Thymus (tissue), 14 donors: ENCODE data around the gene PSMD2. TPM values are rescaled to one million over a fixed set of nuclear protein-coding genes. Genes with fewer than 3 reads are reported as not detected.

Experiments
- DNase-seq, 9 donors: peaks; one replicate each; pipeline ENCODE4 v3.0.0-alpha.2; 2013; ENCODE audit warnings: low spot score in 9 of 9, low read depth in 6 of 9, missing footprints in 1 of 9
- H3K27ac ChIP-seq, 2 donors: one replicate each; pipeline ENCODE4 v1.5.1; 2013; ENCODE audit warnings: control low read depth in 1 of 2, low read depth in 1 of 2, low read length in 1 of 2, mild to moderate bottlenecking in 1 of 2, moderate library complexity in 1 of 2
- H3K27me3 ChIP-seq, 2 donors: one replicate each; pipeline ENCODE4 v1.5.1; 2013; ENCODE audit warnings: low read length in 1 of 2; ENCODE audit not compliant: control insufficient read depth in 2 of 2, insufficient read depth in 1 of 2
- H3K36me3 ChIP-seq, 2 donors: one replicate each; pipeline ENCODE4 v1.5.1; 2013; ENCODE audit warnings: low read length in 1 of 2, mild to moderate bottlenecking in 1 of 2, moderate library complexity in 1 of 2; ENCODE audit not compliant: control insufficient read depth in 2 of 2, insufficient read depth in 2 of 2
- H3K4me1 ChIP-seq, 2 donors: one replicate each; pipeline ENCODE4 v1.5.1; 2013; ENCODE audit warnings: low read length in 2 of 2; ENCODE audit not compliant: control insufficient read depth in 2 of 2, insufficient read depth in 2 of 2
- H3K4me3 ChIP-seq, 2 donors: one replicate each; pipeline ENCODE4 v1.5.1; 2013; ENCODE audit warnings: low read length in 2 of 2, control low read depth in 1 of 2, mild to moderate bottlenecking in 1 of 2
- H3K9me3 ChIP-seq, 2 donors: one replicate each; pipeline ENCODE4 v1.5.1; 2013; ENCODE audit warnings: low read length in 1 of 2, mild to moderate bottlenecking in 1 of 2; ENCODE audit not compliant: control insufficient read depth in 2 of 2, insufficient read depth in 1 of 2
- WGBS: extraction: QIAGEN DNeasy Blood & Tissue Kit; methylation state at CpG from one replicate; pipeline ENCODE4 v1.1.7; 2013; 5-methylcytosine and 5-hydroxymethylcytosine counted together
- long read RNA-seq, 10 donors: transcript quantifications; one replicate each; lab custom pipeline, GENCODE V29; 2026
- polyA plus RNA-seq: library from polyadenylated mRNA; stranded (reverse); fragments of 200-250 nt; gene quantifications from one replicate; pipeline ENCODE4 v1.2.3, GENCODE V29; 2013
- total RNA-seq: library from RNA; stranded (reverse); fragments of 120-200 nt; gene quantifications from one replicate; pipeline ENCODE4 v1.2.4, GENCODE V29; 2013
- donor health status: healthy.

Gene PSMD2
- total RNA-seq: 136 TPM
- polyA plus RNA-seq: 76.1 TPM
- long read RNA-seq, donor 1, partial matches to known transcripts: 0 of 4 reads
- long read RNA-seq, donor 1, other reads (novel, unspliced or antisense): 0 of 4 reads
- long read RNA-seq, donor 2: 0 reads
- long read RNA-seq, donor 3, transcript PSMD2-201 (21 exons, 3,449 nt): major isoform, 49 of 62 reads
- long read RNA-seq, donor 3, partial matches to known transcripts: 10 of 62 reads
- long read RNA-seq, donor 3, other reads (novel, unspliced or antisense): 0 of 62 reads
- long read RNA-seq, donor 4, transcript PSMD2-201 (21 exons, 3,449 nt): major isoform, 16 of 16 reads
- long read RNA-seq, donor 4, partial matches to known transcripts: 0 of 16 reads
- long read RNA-seq, donor 4, other reads (novel, unspliced or antisense): 0 of 16 reads
- long read RNA-seq, donor 5, transcript PSMD2-201 (21 exons, 3,449 nt): major isoform, 34 of 45 reads
- long read RNA-seq, donor 5, partial matches to known transcripts: 8 of 45 reads
- long read RNA-seq, donor 5, other reads (novel, unspliced or antisense): 0 of 45 reads
- long read RNA-seq, donor 6, transcript PSMD2-201 (21 exons, 3,449 nt): major isoform, 30 of 36 reads
- long read RNA-seq, donor 6, partial matches to known transcripts: 6 of 36 reads
- long read RNA-seq, donor 6, other reads (novel, unspliced or antisense): 0 of 36 reads
- long read RNA-seq, donor 7, transcript PSMD2-201 (21 exons, 3,449 nt): major isoform, 28 of 29 reads
- long read RNA-seq, donor 7, partial matches to known transcripts: 0 of 29 reads
- long read RNA-seq, donor 7, other reads (novel, unspliced or antisense): 0 of 29 reads
- long read RNA-seq, donor 8, transcript PSMD2-201 (21 exons, 3,449 nt): major isoform, 12 of 13 reads
- long read RNA-seq, donor 8, partial matches to known transcripts: 0 of 13 reads
- long read RNA-seq, donor 8, other reads (novel, unspliced or antisense): 0 of 13 reads
- long read RNA-seq, donor 9, transcript PSMD2-201 (21 exons, 3,449 nt): major isoform, 27 of 31 reads
- long read RNA-seq, donor 9, partial matches to known transcripts: 0 of 31 reads
- long read RNA-seq, donor 9, other reads (novel, unspliced or antisense): 0 of 31 reads
- long read RNA-seq, donor 10, transcript PSMD2-201 (21 exons, 3,449 nt): major isoform, 16 of 26 reads
- long read RNA-seq, donor 10, partial matches to known transcripts: 10 of 26 reads
- long read RNA-seq, donor 10, other reads (novel, unspliced or antisense): 0 of 26 reads

DNA sequence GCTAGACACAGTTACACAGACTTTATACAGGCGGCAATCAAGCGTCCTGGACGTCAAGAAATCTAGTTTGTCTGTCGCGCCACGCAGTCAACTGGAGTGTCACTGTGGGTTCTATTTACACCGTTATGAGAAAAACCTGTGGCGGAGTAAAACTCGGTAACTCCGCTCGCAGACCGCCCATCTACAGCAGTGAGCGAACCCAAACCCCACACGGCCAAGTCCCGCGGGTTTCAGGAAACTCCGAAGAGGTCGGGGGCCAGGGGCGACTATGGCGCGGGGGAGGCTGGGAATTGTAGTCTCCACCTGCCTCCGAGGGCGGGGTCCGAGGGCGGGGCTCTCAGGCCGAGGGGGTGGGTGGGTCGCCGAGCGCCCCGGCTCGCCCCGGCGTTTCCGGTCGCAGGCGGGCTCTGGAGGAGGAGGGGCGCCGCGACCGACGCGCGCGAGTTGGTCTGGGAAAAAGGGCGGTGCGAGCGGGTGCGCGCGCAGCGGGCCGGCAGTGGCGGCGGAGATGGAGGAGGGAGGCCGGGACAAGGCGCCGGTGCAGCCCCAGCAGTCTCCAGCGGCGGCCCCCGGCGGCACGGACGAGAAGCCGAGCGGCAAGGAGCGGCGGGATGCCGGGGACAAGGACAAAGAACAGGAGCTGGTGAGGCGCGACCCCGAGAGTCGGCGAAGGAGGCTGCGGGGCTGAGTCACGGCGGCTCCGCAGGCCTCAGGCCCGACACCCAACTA, at the start of gene PSMD2:
TSS of gene PSMD2 (plus strand) at position 483 of the 729 bp plus-strand sequence. CDS start at position 509, 26 bp downstream.
- peak; percentile 82 to 98 (median 94) for DNase-seq
- no peaks in the 10 kb centered on the region for H3K9me3 ChIP-seq
- H3K36me3 ChIP-seq: peaks cover 27 to 37% of the 10 kb centered on the region in 2 donors
- H3K27me3 ChIP-seq: peaks cover 0 to 7% of the 10 kb centered on the region in 2 donors
- WGBS: under 1% methylated on average over 78 of the region's 78 CpGs
- H3K4me1 ChIP-seq: peaks cover 10 to 14% of the 10 kb centered on the region in 2 donors
- peak within 1 kb of the TSS; percentile 73 to 93 for H3K27ac ChIP-seq
- peak within 1 kb of the TSS; percentile 70 to 91 for H3K4me3 ChIP-seq

DNA sequence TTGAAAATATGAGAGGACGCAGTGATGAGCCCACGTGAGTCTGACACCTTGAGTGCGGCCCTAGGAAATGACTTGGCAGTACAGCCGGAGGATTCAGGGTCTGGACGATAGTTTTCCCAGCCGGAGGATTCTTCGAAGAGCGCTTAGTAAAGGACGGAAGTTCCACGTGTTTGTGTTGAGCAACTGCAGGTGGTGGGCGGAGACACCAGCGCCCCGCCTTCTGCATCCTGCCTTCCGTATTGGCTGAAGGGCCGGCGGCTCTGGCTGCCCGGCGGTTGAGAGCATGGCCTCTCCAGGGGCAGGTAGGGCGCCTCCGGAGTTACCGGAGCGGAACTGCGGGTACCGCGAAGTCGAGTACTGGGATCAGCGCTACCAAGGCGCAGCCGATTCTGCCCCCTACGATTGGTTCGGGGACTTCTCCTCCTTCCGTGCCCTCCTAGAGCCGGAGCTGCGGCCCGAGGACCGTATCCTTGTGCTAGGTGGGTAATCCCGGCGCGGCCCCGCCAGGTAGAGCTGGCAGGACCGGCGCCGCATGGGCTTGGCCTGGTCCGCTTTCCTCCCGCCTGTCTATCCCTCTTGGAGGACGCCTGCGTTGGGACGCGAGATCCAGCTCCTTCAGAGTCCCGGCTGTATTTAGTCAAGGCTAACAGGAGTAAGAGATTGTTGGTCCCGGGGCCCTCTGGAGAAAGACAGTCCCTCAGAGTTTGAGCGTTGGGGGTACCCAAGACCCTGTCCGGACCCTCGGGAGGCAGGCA, 49.5 kb upstream of the PSMD2 start, which contains the start of gene EEF1AKMT4:
TSS of gene EEF1AKMT4 (plus strand) at position 261 of the 755 bp plus-strand sequence. CDS start at position 284, 23 bp downstream.
- H3K4me1 ChIP-seq: peaks cover 9 to 15% of the 10 kb centered on the region in 2 donors
- H3K4me3 ChIP-seq: peak within 1 kb of the TSS; percentile 80 to 81
- H3K27ac ChIP-seq: peak within 1 kb of the TSS; percentile 80 to 86
- peak; percentile 84 to 97 (median 90) for DNase-seq
- peaks cover 11 to 12% of the 10 kb centered on the region in 2 donors for H3K36me3 ChIP-seq
- no peaks in the 10 kb centered on the region for H3K27me3 ChIP-seq
- under 1% methylated on average over 54 of the region's 54 CpGs for WGBS
- H3K9me3 ChIP-seq: no peaks in the 10 kb centered on the region

DNA sequence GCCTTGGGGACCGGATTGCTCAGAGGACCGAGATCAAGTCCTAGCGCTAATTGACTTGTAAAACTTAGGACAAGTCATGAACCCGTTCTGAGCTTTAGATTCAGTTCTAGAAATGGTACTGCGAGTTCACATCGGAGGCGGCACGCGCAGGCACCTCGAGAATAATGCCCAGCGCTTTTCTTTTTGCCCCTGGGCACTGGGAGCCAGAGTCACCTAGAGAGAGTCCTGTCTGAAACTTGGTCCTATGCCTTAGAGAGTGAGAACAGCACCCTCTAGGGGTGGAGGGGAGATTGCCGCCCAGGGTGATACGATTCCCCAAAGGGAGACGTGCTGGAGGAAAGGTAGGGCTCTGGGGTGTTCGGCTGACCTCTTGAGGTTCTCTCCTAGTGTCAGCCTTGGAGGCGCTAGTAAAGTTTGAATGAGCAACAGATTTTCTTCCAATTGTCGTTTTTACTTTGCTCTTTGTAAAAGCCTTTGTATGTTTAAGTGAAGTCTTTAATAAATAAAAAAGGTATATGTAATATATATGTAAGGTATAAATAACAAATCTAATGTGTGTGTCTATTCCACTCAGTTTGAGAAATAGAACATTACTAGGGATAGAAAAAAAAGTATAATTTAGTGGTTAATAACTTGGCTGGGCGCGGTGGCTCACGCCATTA, 48.7 kb upstream of the PSMD2 start:
- peak overlapping the region; percentile 80 to 81 for H3K4me3 ChIP-seq
- H3K9me3 ChIP-seq: no peaks in the 10 kb centered on the region
- peak overlapping the region in 1 of 2 donors; percentile 71 for H3K27ac ChIP-seq
- H3K36me3 ChIP-seq: peaks cover 4 to 5% of the 10 kb centered on the region in 2 donors
- peaks cover 9 to 15% of the 10 kb centered on the region in 2 donors for H3K4me1 ChIP-seq
- DNase-seq: peak; percentile 65 to 95 (median 86)
- H3K27me3 ChIP-seq: no peaks in the 10 kb centered on the region
- 15% methylated on average over 20 of the region's 20 CpGs for WGBS

DNA sequence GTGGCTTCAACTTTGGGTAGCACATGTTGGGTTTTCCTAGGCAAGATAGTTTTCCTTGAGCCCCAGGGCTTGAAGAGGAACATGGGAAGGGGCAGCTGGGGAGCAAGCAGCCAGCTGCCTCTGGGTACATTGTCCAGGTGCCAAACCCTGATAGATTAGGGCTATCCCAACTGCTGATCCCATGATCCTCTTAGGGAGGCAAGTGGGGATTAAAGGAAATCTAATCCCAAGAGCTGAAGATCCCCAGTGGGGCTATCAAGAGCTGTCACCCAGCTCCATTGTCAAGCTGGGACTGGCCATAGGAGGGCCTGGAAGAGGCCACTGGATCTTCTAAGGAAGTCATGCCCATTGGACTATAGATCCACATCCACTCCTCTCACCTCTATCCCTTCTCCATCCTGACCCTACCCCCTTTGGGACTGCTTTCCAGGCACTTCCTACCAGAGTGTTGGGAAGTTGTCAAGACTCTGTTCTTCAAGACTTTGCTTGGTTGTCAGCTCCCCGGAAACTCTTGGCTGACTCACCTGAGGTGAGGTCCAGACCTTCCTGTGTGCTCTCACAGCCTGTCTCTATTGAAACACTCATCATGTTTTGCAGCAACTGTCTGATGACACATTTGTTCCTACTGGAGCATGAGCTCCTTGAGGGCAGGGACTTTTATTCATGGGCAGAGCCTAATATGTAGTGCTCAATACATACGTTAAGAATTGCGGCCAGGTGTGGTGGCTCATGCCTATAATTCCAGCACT, 43.6 kb upstream of the PSMD2 start:
- no peak overlapping the region for H3K4me3 ChIP-seq
- H3K27me3 ChIP-seq: peaks cover 24 to 30% of the 10 kb centered on the region in 2 donors
- H3K27ac ChIP-seq: no peak overlapping the region
- H3K4me1 ChIP-seq: peaks cover 0 to 5% of the 10 kb centered on the region in 2 donors
- no peak for DNase-seq
- peaks cover 0 to 8% of the 10 kb centered on the region in 2 donors for H3K9me3 ChIP-seq
- 98% methylated on average over 3 of the region's 3 CpGs for WGBS
- H3K36me3 ChIP-seq: no peaks in the 10 kb centered on the region

DNA sequence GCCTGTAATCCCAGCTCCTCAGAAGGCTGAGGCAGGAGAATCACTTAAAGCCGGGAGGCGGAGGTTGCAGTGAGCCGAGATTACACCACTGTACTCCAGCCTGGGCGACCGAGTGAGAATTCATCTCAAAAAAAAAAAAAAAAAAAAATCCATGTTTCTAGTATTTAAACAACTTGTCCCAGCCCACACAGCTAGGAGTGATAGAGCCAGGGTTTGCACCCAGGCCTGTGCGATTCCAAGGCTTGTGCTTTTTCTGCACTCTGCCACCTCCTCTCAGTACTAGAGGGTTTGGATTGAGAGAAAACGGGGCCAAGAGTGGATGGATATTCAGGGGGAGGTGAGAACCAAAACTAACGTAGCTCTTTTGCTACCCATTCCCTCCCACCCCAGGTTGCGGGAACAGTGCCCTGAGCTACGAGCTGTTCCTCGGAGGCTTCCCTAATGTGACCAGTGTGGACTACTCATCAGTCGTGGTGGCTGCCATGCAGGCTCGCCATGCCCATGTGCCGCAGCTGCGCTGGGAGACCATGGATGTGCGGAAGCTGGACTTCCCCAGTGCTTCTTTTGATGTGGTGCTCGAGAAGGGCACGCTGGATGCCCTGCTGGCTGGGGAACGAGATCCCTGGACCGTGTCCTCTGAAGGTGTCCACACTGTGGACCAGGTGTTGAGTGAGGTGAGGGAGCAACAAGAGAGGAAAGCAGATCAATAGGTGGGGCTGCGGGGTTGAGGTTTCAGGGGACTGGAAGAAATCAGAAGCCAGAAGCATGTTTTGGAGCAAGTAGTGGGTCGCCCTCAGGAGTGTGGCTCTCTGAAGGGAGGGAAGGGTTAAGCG, 41.7 kb upstream of the PSMD2 start:
- H3K27ac ChIP-seq: no peak overlapping the region
- H3K27me3 ChIP-seq: peaks cover 42 to 47% of the 10 kb centered on the region in 2 donors
- 97% methylated on average over 23 of the region's 23 CpGs for WGBS
- H3K4me3 ChIP-seq: no peak overlapping the region
- no peak for DNase-seq
- H3K36me3 ChIP-seq: no peaks in the 10 kb centered on the region
- peaks cover 0 to 15% of the 10 kb centered on the region in 2 donors for H3K9me3 ChIP-seq
- peaks cover 0 to 16% of the 10 kb centered on the region in 2 donors for H3K4me1 ChIP-seq

DNA sequence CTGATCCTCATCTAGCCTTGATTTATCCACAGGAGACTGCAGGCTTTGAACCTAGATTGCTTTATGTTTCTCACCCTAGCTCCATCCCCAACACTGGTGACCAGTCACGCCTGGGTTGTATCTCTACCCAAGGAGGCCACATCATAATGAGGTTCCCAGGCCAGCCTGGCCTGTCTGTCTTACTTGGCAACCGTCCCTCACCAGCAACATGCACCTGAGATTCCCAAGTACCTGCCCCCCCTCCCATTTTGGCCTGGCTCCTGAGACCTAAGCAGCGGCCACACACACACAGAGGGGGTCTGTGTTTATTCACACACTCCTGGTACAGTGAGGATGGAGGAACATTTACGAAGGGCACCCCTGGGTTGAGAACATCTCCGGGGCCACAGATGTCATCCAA, 40.1 kb upstream of the PSMD2 start:
- Histone ChIP-seq H3K27me3 (peaks cover 52 to 63% of the 10 kb centered on the region in 2 donors), H3K27ac (no peak overlapping the region), H3K9me3 (peaks cover 0 to 16% of the 10 kb centered on the region in 2 donors), H3K36me3 (no peaks in the 10 kb centered on the region), H3K4me3 (no peak overlapping the region), H3K4me1 (peaks cover 0 to 20% of the 10 kb centered on the region in 2 donors)
- 93% methylated on average over 5 of the region's 5 CpGs for WGBS
- no peak for DNase-seq
